ENCODE data around the gene SESTD1. TPM values are rescaled to one million over a fixed set of nuclear protein-coding genes. Genes with fewer than 3 reads are reported as not detected.

SESTD1 gene
- total RNA-seq: 10 to 100 TPM; 17.6 to 24.1 TPM

GRCh38 chr2:179264368-179265081, at the start of gene SESTD1:
SESTD1 (minus strand) TSS chr2:179264832; CDS start chr2:179191841, 72,991 bp downstream.

Other genes starting within 250 kb of the SESTD1 start
- not detected for gene CCDC141, start 214.7 kb downstream of the SESTD1 start, total RNA-seq